Measurements from ENCODE around the gene NRIP2. TPM values are rescaled to one million over a fixed set of nuclear protein-coding genes. Genes with fewer than 3 reads are reported as not detected.

NRIP2 gene
- total and polyA plus RNA-seq, 2 experiments from 2014 or later = 0.66 TPM; not detected in 1

DNA sequence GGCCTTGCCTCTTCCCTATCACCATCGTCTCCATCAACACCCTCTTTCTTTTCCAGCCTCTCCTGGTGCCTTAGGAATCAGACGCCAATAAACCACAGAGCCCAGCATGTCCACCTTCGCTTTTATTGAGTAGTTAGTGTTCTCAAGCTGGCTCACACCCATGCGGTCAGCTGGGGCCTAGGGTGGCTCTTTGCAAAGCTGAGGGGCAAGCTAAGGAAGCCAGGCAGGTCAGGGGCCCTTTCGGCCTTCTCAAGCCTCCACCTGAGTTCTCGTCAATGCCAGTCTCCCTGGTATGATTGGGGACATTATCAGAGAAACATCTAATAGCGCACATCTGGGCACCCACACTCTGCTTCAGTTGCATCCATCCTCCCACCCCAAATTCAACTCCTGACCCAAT, 22.7 kb upstream of the NRIP2 start (continued):
- TF ChIP-seq ZNF114 (CRISPR knock-in tag; IDR thresholded peaks at IDR 0.05) (no peak), ZNF331 (CRISPR knock-in tag; IDR thresholded peaks at IDR 0.05; ENCODE audit: low read depth) (no peak), EZH2phosphoT487 (IDR thresholded peaks at IDR 0.05; ENCODE audit: unreplicated experiment) (no peak)
- TF ChIP-seq, protein P1, sequence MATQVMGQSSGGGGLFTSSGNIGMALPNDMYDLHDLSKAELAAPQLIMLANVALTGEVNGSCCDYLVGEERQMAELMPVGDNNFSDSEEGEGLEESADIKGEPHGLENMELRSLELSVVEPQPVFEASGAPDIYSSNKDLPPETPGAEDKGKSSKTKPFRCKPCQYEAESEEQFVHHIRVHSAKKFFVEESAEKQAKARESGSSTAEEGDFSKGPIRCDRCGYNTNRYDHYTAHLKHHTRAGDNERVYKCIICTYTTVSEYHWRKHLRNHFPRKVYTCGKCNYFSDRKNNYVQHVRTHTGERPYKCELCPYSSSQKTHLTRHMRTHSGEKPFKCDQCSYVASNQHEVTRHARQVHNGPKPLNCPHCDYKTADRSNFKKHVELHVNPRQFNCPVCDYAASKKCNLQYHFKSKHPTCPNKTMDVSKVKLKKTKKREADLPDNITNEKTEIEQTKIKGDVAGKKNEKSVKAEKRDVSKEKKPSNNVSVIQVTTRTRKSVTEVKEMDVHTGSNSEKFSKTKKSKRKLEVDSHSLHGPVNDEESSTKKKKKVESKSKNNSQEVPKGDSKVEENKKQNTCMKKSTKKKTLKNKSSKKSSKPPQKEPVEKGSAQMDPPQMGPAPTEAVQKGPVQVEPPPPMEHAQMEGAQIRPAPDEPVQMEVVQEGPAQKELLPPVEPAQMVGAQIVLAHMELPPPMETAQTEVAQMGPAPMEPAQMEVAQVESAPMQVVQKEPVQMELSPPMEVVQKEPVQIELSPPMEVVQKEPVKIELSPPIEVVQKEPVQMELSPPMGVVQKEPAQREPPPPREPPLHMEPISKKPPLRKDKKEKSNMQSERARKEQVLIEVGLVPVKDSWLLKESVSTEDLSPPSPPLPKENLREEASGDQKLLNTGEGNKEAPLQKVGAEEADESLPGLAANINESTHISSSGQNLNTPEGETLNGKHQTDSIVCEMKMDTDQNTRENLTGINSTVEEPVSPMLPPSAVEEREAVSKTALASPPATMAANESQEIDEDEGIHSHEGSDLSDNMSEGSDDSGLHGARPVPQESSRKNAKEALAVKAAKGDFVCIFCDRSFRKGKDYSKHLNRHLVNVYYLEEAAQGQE (IDR thresholded peaks at IDR 0.05; ENCODE audit: unreplicated experiment) = no peak

DNA sequence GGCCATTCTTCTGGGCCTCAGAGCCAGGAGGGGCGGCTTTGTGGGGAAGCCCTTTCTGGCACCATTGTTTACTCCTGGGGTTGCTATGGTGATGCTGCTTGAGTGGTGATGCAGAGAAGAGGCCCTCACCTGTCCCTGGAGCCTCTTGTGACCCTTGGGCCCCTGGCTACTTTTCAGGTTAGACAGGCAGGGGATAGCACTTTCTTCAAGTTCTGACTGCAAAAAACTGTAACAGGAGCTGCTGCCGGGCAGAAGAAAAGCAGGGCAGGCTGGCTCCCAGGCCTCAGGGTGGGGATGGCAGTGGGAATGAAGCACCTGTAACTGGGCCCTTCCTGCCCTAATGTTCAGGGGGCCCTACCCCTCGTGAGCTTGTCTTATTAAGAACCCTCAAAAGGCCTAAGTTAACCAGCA, 22.2 kb upstream of the NRIP2 start, which contains the start of gene TEX52:
Gene TEX52, minus strand, starts transcription at position 19 of the 411 bp plus-strand sequence. Its CDS starts 13 bp downstream, at position 6.
- no peaks in the 10 kb centered on the region for H3K9me2 ChIP-seq (ENCODE audit: insufficient read depth)
- H3K4me1 ChIP-seq (ENCODE audit: insufficient read depth) = peaks cover 8% of the 10 kb centered on the region; the same call in 1 of the 2 replicates
- H3K4me3 ChIP-seq = no peak within 1 kb of the TSS
- peaks cover 9% of the 10 kb centered on the region; the same call in 1 of the 2 replicates for H4K20me1 ChIP-seq (replicated peaks; ENCODE audit: insufficient read depth)
- Mint-ChIP-seq H3K27ac (peak within 1 kb of the TSS; percentile 44; the same call in 1 of the 2 replicates), H3K4me3 (no peak within 1 kb of the TSS), H3K36me3 (ENCODE audit: low read depth) (peaks cover 42% of the 10 kb centered on the region), H3K27me3 (ENCODE audit: insufficient read depth, low read depth, poor library complexity) (peaks cover 26% of the 10 kb centered on the region), H3K9me3 (no peaks in the 10 kb centered on the region), H3K4me1 (peaks cover 18% of the 10 kb centered on the region)
- DNase-seq (ENCODE audit: low spot score) = peak; percentile 87
- no peak for TF ChIP-seq JUNB (IDR thresholded peaks at IDR 0.05; ENCODE audit: unreplicated experiment)
- no peak for TF ChIP-seq ZNF331 (CRISPR knock-in tag; IDR thresholded peaks at IDR 0.05; ENCODE audit: low read depth)
- no peaks in the 10 kb centered on the region for H3K79me2 ChIP-seq (replicated peaks; ENCODE audit: insufficient read depth)
- H3K36me3 ChIP-seq (ENCODE audit: insufficient read depth) = peaks cover 22% of the 10 kb centered on the region
- H3K4me2 ChIP-seq = 0 out of 2 replicates have a peak within 1 kb of the TSS, but pooled peaks have one; percentile 57
- ATAC-seq = peak; percentile 53
- no peak within 1 kb of the TSS for H2AFZ ChIP-seq
- H3K27me3 ChIP-seq (ENCODE audit: insufficient read depth) = no peaks in the 10 kb centered on the region
- no peak within 1 kb of the TSS for H3K27ac ChIP-seq (ENCODE audit: low read depth)
- H3F3A ChIP-seq (replicated peaks; ENCODE audit: low read depth) = 0 out of 2 replicates have a peak, but pooled peaks cover 7% of the 10 kb centered on the region

DNA sequence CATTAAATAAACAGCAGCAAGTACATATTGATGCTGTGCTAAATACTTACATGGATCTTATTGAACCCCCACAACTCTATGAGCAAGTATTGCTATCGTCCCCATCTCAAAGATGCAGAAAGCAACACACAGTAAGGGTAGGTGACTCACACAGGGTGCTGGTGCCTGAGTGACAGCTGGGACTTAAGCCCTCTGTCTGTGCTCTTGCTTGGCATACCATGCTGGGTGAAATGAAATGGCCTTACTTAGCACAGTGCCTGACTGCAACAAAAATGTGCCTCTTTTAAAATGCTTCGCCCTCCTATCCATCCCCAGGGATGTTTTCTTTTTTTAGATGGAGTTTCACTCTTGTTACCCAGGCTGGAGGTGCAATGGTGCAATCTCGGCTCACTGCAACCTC, 21.2 kb upstream of the NRIP2 start:
- ATAC-seq (no peak), DNase-seq (ENCODE audit: low spot score) (peak; percentile 22)
- no peak overlapping the region for H3K27ac ChIP-seq (ENCODE audit: low read depth)
- peaks cover 18% of the 10 kb centered on the region; the same call in 1 of the 2 replicates for H3K36me3 ChIP-seq (ENCODE audit: insufficient read depth)
- Mint-ChIP-seq H3K9me3 (no peaks in the 10 kb centered on the region), H3K4me1 (peaks cover 18% of the 10 kb centered on the region), H3K27ac (no peak overlapping the region), H3K4me3 (no peak overlapping the region), H3K36me3 (ENCODE audit: low read depth) (peaks cover 32% of the 10 kb centered on the region), H3K27me3 (ENCODE audit: insufficient read depth, low read depth, poor library complexity) (peaks cover 26% of the 10 kb centered on the region)
- H3K4me3 ChIP-seq = no peak overlapping the region
- no peaks in the 10 kb centered on the region for H3K79me2 ChIP-seq (replicated peaks; ENCODE audit: insufficient read depth)
- 0 out of 2 replicates have a peak, but pooled peaks cover 7% of the 10 kb centered on the region for H3F3A ChIP-seq (replicated peaks; ENCODE audit: low read depth)
- H3K4me1 ChIP-seq (ENCODE audit: insufficient read depth) = peaks cover 8% of the 10 kb centered on the region; the same call in 1 of the 2 replicates
- H3K27me3 ChIP-seq (ENCODE audit: insufficient read depth) = no peaks in the 10 kb centered on the region
- H3K4me2 ChIP-seq = no peak overlapping the region
- peaks cover 9% of the 10 kb centered on the region; the same call in 1 of the 2 replicates for H4K20me1 ChIP-seq (replicated peaks; ENCODE audit: insufficient read depth)
- H2AFZ ChIP-seq = no peak overlapping the region
- no peaks in the 10 kb centered on the region for H3K9me2 ChIP-seq (ENCODE audit: insufficient read depth)
- TF ChIP-seq CREB1 (CRISPR knock-in tag; IDR thresholded peaks at IDR 0.05; ENCODE audit: low read depth) (no peak), EZH2phosphoT487 (IDR thresholded peaks at IDR 0.05; ENCODE audit: unreplicated experiment) (no peak)
- TF ChIP-seq, protein P2, sequence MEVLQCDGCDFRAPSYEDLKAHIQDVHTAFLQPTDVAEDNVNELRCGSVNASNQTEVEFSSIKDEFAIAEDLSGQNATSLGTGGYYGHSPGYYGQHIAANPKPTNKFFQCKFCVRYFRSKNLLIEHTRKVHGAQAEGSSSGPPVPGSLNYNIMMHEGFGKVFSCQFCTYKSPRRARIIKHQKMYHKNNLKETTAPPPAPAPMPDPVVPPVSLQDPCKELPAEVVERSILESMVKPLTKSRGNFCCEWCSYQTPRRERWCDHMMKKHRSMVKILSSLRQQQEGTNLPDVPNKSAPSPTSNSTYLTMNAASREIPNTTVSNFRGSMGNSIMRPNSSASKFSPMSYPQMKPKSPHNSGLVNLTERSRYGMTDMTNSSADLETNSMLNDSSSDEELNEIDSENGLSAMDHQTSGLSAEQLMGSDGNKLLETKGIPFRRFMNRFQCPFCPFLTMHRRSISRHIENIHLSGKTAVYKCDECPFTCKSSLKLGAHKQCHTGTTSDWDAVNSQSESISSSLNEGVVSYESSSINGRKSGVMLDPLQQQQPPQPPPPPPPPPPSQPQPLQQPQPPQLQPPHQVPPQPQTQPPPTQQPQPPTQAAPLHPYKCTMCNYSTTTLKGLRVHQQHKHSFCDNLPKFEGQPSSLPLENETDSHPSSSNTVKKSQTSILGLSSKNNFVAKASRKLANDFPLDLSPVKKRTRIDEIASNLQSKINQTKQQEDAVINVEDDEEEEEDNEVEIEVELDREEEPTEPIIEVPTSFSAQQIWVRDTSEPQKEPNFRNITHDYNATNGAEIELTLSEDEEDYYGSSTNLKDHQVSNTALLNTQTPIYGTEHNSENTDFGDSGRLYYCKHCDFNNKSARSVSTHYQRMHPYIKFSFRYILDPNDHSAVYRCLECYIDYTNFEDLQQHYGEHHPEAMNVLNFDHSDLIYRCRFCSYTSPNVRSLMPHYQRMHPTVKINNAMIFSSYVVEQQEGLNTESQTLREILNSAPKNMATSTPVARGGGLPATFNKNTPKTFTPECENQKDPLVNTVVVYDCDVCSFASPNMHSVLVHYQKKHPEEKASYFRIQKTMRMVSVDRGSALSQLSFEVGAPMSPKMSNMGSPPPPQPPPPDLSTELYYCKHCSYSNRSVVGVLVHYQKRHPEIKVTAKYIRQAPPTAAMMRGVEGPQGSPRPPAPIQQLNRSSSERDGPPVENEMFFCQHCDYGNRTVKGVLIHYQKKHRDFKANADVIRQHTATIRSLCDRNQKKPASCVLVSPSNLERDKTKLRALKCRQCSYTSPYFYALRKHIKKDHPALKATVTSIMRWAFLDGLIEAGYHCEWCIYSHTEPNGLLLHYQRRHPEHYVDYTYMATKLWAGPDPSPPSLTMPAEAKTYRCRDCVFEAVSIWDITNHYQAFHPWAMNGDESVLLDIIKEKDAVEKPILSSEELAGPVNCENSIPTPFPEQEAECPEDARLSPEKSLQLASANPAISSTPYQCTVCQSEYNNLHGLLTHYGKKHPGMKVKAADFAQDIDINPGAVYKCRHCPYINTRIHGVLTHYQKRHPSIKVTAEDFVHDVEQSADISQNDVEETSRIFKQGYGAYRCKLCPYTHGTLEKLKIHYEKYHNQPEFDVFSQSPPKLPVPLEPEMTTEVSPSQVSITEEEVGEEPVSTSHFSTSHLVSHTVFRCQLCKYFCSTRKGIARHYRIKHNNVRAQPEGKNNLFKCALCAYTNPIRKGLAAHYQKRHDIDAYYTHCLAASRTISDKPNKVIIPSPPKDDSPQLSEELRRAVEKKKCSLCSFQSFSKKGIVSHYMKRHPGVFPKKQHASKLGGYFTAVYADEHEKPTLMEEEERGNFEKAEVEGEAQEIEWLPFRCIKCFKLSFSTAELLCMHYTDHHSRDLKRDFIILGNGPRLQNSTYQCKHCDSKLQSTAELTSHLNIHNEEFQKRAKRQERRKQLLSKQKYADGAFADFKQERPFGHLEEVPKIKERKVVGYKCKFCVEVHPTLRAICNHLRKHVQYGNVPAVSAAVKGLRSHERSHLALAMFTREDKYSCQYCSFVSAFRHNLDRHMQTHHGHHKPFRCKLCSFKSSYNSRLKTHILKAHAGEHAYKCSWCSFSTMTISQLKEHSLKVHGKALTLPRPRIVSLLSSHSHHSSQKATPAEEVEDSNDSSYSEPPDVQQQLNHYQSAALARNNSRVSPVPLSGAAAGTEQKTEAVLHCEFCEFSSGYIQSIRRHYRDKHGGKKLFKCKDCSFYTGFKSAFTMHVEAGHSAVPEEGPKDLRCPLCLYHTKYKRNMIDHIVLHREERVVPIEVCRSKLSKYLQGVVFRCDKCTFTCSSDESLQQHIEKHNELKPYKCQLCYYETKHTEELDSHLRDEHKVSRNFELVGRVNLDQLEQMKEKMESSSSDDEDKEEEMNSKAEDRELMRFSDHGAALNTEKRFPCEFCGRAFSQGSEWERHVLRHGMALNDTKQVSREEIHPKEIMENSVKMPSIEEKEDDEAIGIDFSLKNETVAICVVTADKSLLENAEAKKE (CRISPR knock-in tag; IDR thresholded peaks at IDR 0.05) = no peak

Data from GM23338 (cell line).